ENCODE results near the gene ADAMTS16.
A peak's percentile ranks its signal among the peaks of the same experiment; 100 is the strongest.

ADAMTS16 gene

DNA sequence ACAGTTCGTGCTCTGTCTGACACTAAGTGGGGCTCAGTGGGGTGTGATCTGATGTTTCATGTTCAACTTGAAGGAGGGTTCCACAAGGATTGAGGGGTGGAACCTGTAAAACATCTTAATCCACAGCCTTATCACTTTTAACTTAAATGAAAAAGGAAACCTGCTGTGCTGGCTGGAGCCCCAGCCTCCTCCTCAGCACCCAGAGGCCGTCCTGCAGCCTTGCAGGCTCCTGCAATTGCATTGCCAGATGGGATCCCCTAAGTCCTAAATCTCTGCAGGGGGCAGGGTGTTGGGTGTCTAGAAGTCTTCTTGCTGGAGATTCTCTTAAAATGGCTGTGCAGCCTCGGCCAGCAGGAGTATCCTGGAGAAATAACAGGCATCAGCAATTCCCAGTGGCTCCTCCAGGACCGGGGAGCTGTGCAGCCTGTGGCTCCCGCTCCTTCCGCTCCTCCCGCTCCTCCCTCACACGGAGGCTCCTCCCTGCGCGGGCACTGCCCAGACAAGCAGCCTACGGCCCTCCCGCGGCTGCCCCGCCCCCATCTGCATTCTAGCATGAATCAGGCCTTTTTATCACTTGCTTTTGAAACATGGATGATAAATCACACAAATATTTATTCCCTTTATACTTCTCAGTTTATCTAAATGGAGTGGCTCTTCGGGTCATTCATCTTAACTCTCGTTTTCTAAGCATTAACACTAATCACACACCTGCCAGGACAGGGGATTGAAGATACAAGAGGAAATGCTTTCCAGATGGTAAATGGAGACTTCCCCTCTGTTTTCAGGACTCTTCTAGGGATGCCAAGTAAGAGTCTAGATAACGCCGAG, 131.0 kb downstream of the ADAMTS16 start:
- TF ChIP-seq, protein P1, sequence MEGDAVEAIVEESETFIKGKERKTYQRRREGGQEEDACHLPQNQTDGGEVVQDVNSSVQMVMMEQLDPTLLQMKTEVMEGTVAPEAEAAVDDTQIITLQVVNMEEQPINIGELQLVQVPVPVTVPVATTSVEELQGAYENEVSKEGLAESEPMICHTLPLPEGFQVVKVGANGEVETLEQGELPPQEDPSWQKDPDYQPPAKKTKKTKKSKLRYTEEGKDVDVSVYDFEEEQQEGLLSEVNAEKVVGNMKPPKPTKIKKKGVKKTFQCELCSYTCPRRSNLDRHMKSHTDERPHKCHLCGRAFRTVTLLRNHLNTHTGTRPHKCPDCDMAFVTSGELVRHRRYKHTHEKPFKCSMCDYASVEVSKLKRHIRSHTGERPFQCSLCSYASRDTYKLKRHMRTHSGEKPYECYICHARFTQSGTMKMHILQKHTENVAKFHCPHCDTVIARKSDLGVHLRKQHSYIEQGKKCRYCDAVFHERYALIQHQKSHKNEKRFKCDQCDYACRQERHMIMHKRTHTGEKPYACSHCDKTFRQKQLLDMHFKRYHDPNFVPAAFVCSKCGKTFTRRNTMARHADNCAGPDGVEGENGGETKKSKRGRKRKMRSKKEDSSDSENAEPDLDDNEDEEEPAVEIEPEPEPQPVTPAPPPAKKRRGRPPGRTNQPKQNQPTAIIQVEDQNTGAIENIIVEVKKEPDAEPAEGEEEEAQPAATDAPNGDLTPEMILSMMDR (conservative IDR thresholded peaks at IDR 0.05; ENCODE audit: low read length) = peak; percentile 22
- peak overlapping the region; percentile 17 for H3K4me3 ChIP-seq (ENCODE audit: low read length)
- peak; percentile 77 for DNase-seq (ENCODE audit: low read depth)

DNA sequence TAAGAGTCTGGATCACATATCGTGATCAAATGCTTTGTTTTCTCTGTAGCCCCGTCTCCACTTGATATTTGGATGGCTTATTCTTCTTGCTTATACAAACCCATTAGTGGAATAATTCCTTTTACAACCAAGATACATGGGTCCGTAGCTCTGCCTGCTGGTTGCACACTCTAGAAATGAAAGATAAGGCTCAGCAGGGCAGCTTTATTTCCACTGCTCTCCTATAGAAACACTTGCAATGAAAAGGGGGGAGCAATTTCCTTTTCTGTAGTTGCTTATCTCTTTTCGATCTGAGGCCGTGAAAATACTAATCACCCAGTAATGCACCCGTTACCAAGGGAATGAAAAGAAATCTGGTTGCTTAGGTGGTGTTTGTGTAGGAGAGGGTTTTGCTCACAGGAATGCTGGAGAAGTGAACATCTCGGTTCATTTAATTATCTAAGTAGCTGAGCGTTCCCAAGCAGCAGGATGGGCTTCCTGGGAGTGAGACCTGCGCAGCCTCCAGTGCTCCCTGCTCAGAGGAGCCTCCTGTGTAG, 131.7 kb downstream of the ADAMTS16 start:
- no peak overlapping the region; the same call in 1 of the 2 replicates for H3K4me3 ChIP-seq (ENCODE audit: low read length)
- TF ChIP-seq, protein P1 (conservative IDR thresholded peaks at IDR 0.05; ENCODE audit: low read length) = no peak
- peak; percentile 3 for DNase-seq (ENCODE audit: low read depth)

DNA sequence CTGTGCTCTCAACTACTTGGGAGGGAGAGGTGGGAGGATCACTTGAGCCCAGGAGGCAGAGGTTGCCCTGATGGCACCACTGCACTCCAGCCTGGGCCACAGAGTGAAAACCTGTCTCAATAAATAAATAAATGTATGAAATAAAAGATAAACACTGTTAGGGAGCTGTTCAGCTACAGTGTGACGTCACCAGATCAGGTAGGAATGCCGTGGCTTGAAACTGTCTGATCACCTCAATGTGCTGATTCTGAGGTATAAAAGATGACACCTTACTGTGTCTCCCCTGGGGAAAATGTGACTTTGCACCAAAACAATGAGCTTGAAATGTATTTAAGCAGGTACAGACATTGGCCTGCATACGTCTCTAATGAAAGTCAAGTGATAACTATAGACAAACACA, 133.3 kb downstream of the ADAMTS16 start:
- DNase-seq (ENCODE audit: low read depth) = no peak
- TF ChIP-seq, protein P1 (conservative IDR thresholded peaks at IDR 0.05; ENCODE audit: low read length) = no peak
- no peak overlapping the region for H3K4me3 ChIP-seq (ENCODE audit: low read length)

DNA sequence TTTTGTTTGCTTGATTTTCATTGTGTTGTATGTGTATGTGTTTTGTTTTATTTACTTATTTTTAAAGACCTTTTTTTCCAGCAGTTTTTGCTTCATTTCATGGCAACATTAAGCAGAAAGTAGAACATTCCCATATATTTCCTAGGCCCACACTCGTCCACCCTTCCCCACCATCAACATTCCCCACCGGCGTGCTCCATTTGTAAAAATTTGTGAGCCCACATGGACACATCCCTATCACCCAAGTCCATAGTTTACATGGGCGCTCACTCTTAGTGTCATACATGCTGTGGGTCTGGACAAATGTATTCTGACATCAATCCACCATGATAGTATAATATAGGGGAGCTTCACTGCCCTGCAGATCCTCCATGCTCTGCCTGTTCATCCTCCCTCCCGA, 133.8 kb downstream of the ADAMTS16 start:
- TF ChIP-seq, protein P1 (conservative IDR thresholded peaks at IDR 0.05; ENCODE audit: low read length) = no peak
- DNase-seq (ENCODE audit: low read depth) = no peak
- H3K4me3 ChIP-seq (ENCODE audit: low read length) = no peak overlapping the region

DNA sequence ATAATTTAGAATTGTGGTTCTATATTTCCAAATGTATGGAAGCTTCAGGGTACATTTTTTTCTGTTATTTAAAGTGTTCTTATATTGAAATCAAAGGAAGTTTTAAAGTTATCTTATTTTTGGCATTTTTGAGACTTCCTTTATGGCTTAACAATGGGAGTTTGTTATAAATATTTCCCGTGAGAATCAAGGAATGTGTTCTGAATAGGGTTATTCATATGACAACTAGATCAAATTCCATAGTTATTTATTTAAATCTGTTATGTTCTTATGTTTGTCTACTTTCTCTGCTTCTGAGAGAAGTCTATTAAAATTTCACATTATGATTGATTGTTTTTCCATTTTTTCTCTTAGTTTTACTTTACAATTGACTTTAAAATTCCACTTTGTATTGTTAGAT, 135.1 kb downstream of the ADAMTS16 start:
- H3K4me3 ChIP-seq (ENCODE audit: low read length) = no peak overlapping the region
- TF ChIP-seq, protein P1 (conservative IDR thresholded peaks at IDR 0.05; ENCODE audit: low read length) = no peak
- no peak for DNase-seq (ENCODE audit: low read depth)

DNA sequence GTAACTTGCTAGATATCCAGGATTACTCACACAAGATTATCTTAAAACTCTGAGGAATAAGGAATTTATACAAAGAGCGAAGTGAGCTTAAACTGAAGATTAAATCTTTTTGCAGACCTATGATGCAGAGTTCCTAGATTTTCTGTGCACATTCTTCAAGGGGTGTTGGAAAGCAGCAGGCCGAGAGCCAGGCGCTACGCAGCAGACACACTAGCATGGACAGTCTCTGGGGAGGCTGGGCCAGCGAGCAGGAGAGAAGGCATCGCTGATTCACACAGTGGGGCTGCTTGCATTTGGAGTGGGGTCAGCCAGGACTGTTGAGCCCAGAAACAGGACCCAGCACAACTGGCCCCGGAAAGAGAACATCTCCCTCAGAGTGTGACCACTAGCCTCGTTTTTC, 136.3 kb downstream of the ADAMTS16 start:
- no peak overlapping the region for H3K4me3 ChIP-seq (ENCODE audit: low read length)
- TF ChIP-seq, protein P1 (conservative IDR thresholded peaks at IDR 0.05; ENCODE audit: low read length) = no peak
- DNase-seq (ENCODE audit: low read depth) = no peak

DNA sequence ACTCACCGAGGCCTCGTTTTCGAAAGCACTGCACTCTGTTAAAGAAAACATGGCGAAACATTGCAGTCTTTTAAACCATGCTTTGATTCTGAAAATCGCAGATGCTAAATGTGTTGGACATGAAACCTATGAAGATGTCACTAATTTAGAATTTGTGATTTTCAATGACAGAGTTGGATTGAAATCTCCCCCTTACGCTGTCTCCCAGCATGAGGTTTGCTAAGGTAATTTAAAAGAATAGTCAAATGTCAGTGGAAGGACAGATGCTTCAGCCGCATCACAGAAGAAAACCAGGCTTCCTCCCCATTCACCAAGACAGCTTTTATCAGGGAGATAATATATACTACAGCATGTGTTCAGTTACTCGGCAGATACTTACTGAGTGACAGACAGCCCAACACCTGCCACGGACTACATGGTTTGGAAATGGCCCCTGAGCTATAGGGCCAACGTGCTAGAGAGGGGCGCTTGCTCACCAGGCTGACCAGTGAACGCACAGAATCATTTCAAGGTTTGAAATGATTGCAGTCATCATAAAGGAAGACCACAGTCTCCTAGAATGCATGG, 136.9 kb downstream of the ADAMTS16 start:
- TF ChIP-seq, protein P1 (conservative IDR thresholded peaks at IDR 0.05; ENCODE audit: low read length) = no peak
- DNase-seq (ENCODE audit: low read depth) = no peak
- H3K4me3 ChIP-seq (ENCODE audit: low read length) = no peak overlapping the region

Measured in AG10803 (cell line).